Measurements from ENCODE around the gene FPR3. TPM values are rescaled to one million over a fixed set of nuclear protein-coding genes. Genes with fewer than 3 reads are reported as not detected.
"Not testable (repeated sequence)": the region's sequence is repeated elsewhere in the genome, so short reads cannot be mapped to it uniquely, and the experiment has no call there.

Gene FPR3
- polyA plus RNA-seq, 1 donor from 2014 or later: not detected

DNA sequence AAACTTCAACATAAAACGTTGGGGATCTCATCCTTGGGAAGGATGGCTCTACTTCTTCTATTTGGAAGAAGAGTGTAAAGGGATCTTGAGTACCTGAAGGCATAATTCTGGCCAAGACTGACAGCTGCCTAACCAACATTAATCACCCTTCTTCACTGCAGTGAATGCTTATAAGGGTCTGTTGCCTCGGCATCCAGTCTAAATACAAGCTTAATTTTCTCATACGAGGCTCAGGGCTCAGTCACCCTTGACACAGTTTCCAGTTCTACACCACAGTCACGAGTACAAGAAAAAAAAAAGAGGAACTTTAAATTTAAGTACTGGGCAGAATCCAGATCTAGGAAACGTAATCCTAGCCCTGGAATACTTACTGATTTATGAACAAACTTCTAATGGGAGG lies 9.0 kb downstream of the FPR3 start:
- Histone ChIP-seq H3K79me2 (replicated peaks; ENCODE audit: insufficient read depth, low read length) (no peaks in the 10 kb centered on the region), H3K4me2 (ENCODE audit: low read length) (no peak overlapping the region), H2AFZ (ENCODE audit: low read depth, low read length) (no peak overlapping the region), H3F3A (ENCODE audit: insufficient read depth, low read length, poor library complexity, severe bottlenecking) (no peaks in the 10 kb centered on the region), H3K27me3 (ENCODE audit: insufficient read depth, low read depth, low read length) (no peaks in the 10 kb centered on the region), H3K4me3 (ENCODE audit: low read length) (no peak overlapping the region), H4K20me1 (ENCODE audit: insufficient read depth) (no peaks in the 10 kb centered on the region), H3K9me2 (ENCODE audit: insufficient read depth, low read length) (no peaks in the 10 kb centered on the region), H3K9ac (ENCODE audit: low read length) (no peak overlapping the region), H3K36me3 (ENCODE audit: insufficient read depth, low read length) (no peaks in the 10 kb centered on the region), H3K9me3 (ENCODE audit: low read length) (no peaks in the 10 kb centered on the region), H3K27ac (ENCODE audit: low read length) (no peak overlapping the region)
- TF ChIP-seq EP300 (conservative IDR thresholded peaks at IDR 0.05; ENCODE audit: poor library complexity, severe bottlenecking) (no peak), EZH2 (IDR thresholded peaks at IDR 0.05; ENCODE audit: borderline replicate concordance, insufficient read depth, low read length, poor library complexity, severe bottlenecking) (no peak), POLR2AphosphoS5 (IDR thresholded peaks at IDR 0.05) (no peak), CTCF (IDR thresholded peaks at IDR 0.05; ENCODE audit: poor library complexity, severe bottlenecking) (no peak), SMC3 (conservative IDR thresholded peaks at IDR 0.05; ENCODE audit: poor library complexity) (no peak), MXI1 (conservative IDR thresholded peaks at IDR 0.05; ENCODE audit: poor library complexity, severe bottlenecking) (no peak), TAF1 (IDR thresholded peaks at IDR 0.05; ENCODE audit: low read depth) (no peak), RAD21 (conservative IDR thresholded peaks at IDR 0.05) (no peak)
- TF ChIP-seq, protein P1, sequence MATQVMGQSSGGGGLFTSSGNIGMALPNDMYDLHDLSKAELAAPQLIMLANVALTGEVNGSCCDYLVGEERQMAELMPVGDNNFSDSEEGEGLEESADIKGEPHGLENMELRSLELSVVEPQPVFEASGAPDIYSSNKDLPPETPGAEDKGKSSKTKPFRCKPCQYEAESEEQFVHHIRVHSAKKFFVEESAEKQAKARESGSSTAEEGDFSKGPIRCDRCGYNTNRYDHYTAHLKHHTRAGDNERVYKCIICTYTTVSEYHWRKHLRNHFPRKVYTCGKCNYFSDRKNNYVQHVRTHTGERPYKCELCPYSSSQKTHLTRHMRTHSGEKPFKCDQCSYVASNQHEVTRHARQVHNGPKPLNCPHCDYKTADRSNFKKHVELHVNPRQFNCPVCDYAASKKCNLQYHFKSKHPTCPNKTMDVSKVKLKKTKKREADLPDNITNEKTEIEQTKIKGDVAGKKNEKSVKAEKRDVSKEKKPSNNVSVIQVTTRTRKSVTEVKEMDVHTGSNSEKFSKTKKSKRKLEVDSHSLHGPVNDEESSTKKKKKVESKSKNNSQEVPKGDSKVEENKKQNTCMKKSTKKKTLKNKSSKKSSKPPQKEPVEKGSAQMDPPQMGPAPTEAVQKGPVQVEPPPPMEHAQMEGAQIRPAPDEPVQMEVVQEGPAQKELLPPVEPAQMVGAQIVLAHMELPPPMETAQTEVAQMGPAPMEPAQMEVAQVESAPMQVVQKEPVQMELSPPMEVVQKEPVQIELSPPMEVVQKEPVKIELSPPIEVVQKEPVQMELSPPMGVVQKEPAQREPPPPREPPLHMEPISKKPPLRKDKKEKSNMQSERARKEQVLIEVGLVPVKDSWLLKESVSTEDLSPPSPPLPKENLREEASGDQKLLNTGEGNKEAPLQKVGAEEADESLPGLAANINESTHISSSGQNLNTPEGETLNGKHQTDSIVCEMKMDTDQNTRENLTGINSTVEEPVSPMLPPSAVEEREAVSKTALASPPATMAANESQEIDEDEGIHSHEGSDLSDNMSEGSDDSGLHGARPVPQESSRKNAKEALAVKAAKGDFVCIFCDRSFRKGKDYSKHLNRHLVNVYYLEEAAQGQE (IDR thresholded peaks at IDR 0.05; ENCODE audit: borderline replicate concordance): no peak

DNA sequence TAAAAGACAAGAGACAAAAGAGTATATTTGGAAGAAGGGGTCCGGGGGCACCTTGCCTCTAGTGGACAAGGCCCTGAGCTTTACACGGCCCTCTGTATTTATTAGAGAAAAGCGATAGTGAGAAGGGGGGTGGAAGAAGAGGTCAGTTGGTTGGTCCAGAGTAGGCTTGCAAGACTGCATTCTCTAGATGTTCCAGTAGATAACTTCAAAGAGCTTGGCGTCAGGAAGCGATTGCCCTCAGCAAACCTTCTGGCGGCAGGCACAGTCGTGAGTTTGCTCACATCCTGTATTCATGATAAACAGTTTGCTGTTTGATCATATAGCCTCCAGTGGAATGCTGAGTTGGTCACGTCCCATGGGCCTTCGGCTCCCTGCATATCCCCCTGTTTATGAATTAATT lies 9.8 kb downstream of the FPR3 start:
- not testable (repeated sequence) for H3K79me2 ChIP-seq (replicated peaks; ENCODE audit: insufficient read depth, low read length); H3K4me3 ChIP-seq (ENCODE audit: low read length); H2AFZ ChIP-seq (ENCODE audit: low read depth, low read length); H3F3A ChIP-seq (ENCODE audit: insufficient read depth, low read length, poor library complexity, severe bottlenecking); H3K27me3 ChIP-seq (ENCODE audit: insufficient read depth, low read depth, low read length); H3K27ac ChIP-seq (ENCODE audit: low read length); H3K9me2 ChIP-seq (ENCODE audit: insufficient read depth, low read length); H3K36me3 ChIP-seq (ENCODE audit: insufficient read depth, low read length); H3K9ac ChIP-seq (ENCODE audit: low read length); H3K4me2 ChIP-seq (ENCODE audit: low read length); H3K9me3 ChIP-seq (ENCODE audit: low read length); H4K20me1 ChIP-seq (ENCODE audit: insufficient read depth)

DNA sequence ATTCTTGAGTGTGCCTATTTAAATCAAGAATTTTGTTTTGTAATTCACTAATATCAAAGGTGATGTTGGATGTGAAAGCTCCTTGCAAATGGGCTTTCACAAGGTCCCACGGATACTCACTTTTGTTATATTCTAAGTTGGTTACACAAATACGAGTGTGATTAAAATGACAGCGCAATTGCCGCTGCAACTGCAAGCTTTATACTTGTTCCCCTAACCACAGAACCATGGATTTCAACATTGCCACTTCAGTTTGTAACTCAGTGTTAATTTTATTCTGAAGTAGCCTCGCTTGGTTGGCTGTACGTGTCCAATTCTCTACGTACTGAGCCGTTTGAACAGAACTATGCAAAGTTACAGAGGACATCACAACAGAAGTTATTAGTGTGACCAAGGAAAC lies 10.4 kb downstream of the FPR3 start:
- H3F3A ChIP-seq (ENCODE audit: insufficient read depth, low read length, poor library complexity, severe bottlenecking); H4K20me1 ChIP-seq (ENCODE audit: insufficient read depth); H3K9me2 ChIP-seq (ENCODE audit: insufficient read depth, low read length); H3K79me2 ChIP-seq (replicated peaks; ENCODE audit: insufficient read depth, low read length); H3K4me2 ChIP-seq (ENCODE audit: low read length); H3K4me3 ChIP-seq (ENCODE audit: low read length); H3K27ac ChIP-seq (ENCODE audit: low read length); H2AFZ ChIP-seq (ENCODE audit: low read depth, low read length); H3K36me3 ChIP-seq (ENCODE audit: insufficient read depth, low read length); H3K27me3 ChIP-seq (ENCODE audit: insufficient read depth, low read depth, low read length); H3K9ac ChIP-seq (ENCODE audit: low read length); H3K9me3 ChIP-seq (ENCODE audit: low read length): not testable (repeated sequence)

- H3K27ac ChIP-seq (ENCODE audit: low read length); H3K4me3 ChIP-seq (ENCODE audit: low read length); H3F3A ChIP-seq (ENCODE audit: insufficient read depth, low read length, poor library complexity, severe bottlenecking); H3K4me2 ChIP-seq (ENCODE audit: low read length); H3K9me2 ChIP-seq (ENCODE audit: insufficient read depth, low read length); H3K36me3 ChIP-seq (ENCODE audit: insufficient read depth, low read length); H3K27me3 ChIP-seq (ENCODE audit: insufficient read depth, low read depth, low read length); H3K9ac ChIP-seq (ENCODE audit: low read length); H3K79me2 ChIP-seq (replicated peaks; ENCODE audit: insufficient read depth, low read length); H4K20me1 ChIP-seq (ENCODE audit: insufficient read depth); H2AFZ ChIP-seq (ENCODE audit: low read depth, low read length); H3K9me3 ChIP-seq (ENCODE audit: low read length): not testable (repeated sequence)
These were observed 11.6 kb downstream of the FPR3 start for GRCh38 chr19:51806571-51806970.

Data from neural cell (in vitro differentiated cells).